Activated CD8-positive, alpha-beta T cell treated with anti-CD3 and anti-CD28 coated beads for 36 hours (primary cell): ENCODE results near the gene MUC4. TPM values are rescaled to one million over a fixed set of nuclear protein-coding genes. Genes with fewer than 3 reads are reported as not detected.

Source experiments
- ATAC-seq: fragments of 200-7000 bp; cut with Tn5 transposase; one replicate; pipeline ENCODE4 v1.10.0; 2021; ENCODE audit warnings: mild to moderate bottlenecking, moderate library complexity
- CTCF ChIA-PET: fragments of 350-600 bp; sonication (Branson Sonifier 250); formaldehyde crosslinking; loops from one replicate; lab custom pipeline; 2021; ENCODE audit warnings: antibody characterized with exemption; lab: Charles Lee
- POLR2A ChIA-PET: fragments of 350-600 bp; sonication (Branson Sonifier 250); formaldehyde crosslinking; loops from one replicate; lab custom pipeline; 2021; ENCODE audit warnings: antibody characterized with exemption; lab: Charles Lee
- DNase-seq: peaks from one replicate; pipeline ENCODE4 v3.0.0-alpha.2; 2020
- H3K27ac Mint-ChIP-seq: one replicate; pipeline ENCODE4 v1.8.0; 2021; ENCODE audit warnings: mild to moderate bottlenecking, mixed read lengths
- H3K27me3 Mint-ChIP-seq: one replicate; pipeline ENCODE4 v1.8.0; 2021; ENCODE audit warnings: mixed read lengths
- H3K36me3 Mint-ChIP-seq: one replicate; pipeline ENCODE4 v1.8.0; 2021; ENCODE audit warnings: low read depth, mixed read lengths
- H3K4me1 Mint-ChIP-seq: one replicate; pipeline ENCODE4 v1.8.0; 2021; ENCODE audit warnings: low read depth, mixed read lengths
- H3K4me3 Mint-ChIP-seq: one replicate; pipeline ENCODE4 v1.8.0; 2021; ENCODE audit warnings: mild to moderate bottlenecking, moderate library complexity, mixed read lengths
- H3K9me3 Mint-ChIP-seq: one replicate; pipeline ENCODE4 v1.8.0; 2021; ENCODE audit warnings: mixed read lengths
- CTCF ChIP-seq: fragments of 200-600 bp; IDR thresholded peaks from one replicate; pipeline ENCODE4 v1.8.0; 2022; ENCODE audit warnings: antibody characterized with exemption, mild to moderate bottlenecking
- intact Hi-C: fragments of 100-400 bp; cut with micrococcal nuclease; formaldehyde crosslinking; loops from one replicate; pipeline ENCODE4 v1.10.0; 2022
- total RNA-seq, 2 experiments: library from RNA; stranded (reverse); gene quantifications; one replicate each; pipeline ENCODE4 v1.2.3, GENCODE V29; 2021

Gene MUC4
- total RNA-seq, 2 experiments from 2014 or later = 0.20 to 0.31 TPM

GRCh38 chr3:195768831-195769303 lies 42.9 kb downstream of the MUC4 start:
- no peak for TF ChIP-seq CTCF
- POLR2A ChIA-PET = interaction anchor here (0.6 kb wide), 1 partner anchor 146 kb away, joined by 3 read pairs; no protein-coding TSS in a partner anchor
- CTCF ChIA-PET = interaction anchor here (1.5 kb wide), 1 partner anchor 81 kb away, joined by 3 read pairs; no protein-coding TSS in a partner anchor
- Mint-ChIP-seq H3K27ac (no peak overlapping the region), H3K36me3 (no peaks in the 10 kb centered on the region), H3K4me1 (no peaks in the 10 kb centered on the region), H3K9me3 (no peaks in the 10 kb centered on the region), H3K27me3 (peaks cover 8% of the 10 kb centered on the region), H3K4me3 (no peak overlapping the region)
- intact Hi-C loops = no loop called here
- ATAC-seq (no peak), DNase-seq (no peak)

GRCh38 chr3:195768414-195768813 lies 43.3 kb downstream of the MUC4 start:
- Mint-ChIP-seq H3K27me3 (peaks cover 12% of the 10 kb centered on the region), H3K4me3 (no peak overlapping the region), H3K9me3 (no peaks in the 10 kb centered on the region), H3K4me1 (no peaks in the 10 kb centered on the region), H3K36me3 (no peaks in the 10 kb centered on the region), H3K27ac (no peak overlapping the region)
- intact Hi-C loops = no loop called here
- no peak for TF ChIP-seq CTCF
- no peak for DNase-seq
- ChIA-PET CTCF (interaction anchor here (1.5 kb wide), 1 partner anchor 82 kb away, joined by 3 read pairs; no protein-coding TSS in a partner anchor), POLR2A (no interaction called here)
- no peak for ATAC-seq

- intact Hi-C loops = no loop called here
- Mint-ChIP-seq H3K9me3 (no peaks in the 10 kb centered on the region), H3K27me3 (peaks cover 15% of the 10 kb centered on the region), H3K36me3 (no peaks in the 10 kb centered on the region), H3K4me1 (no peaks in the 10 kb centered on the region), H3K4me3 (no peak overlapping the region), H3K27ac (no peak overlapping the region)
- no peak for DNase-seq
- no peak for ATAC-seq
- TF ChIP-seq CTCF = no peak
- ChIA-PET CTCF (no interaction called here), POLR2A (no interaction called here)
Observed at GRCh38 chr3:195767792-195768191, 43.9 kb downstream of the MUC4 start.

- TF ChIP-seq CTCF = no peak
- H3K36me3 Mint-ChIP-seq = no peaks in the 10 kb centered on the region
- ATAC-seq (no peak), DNase-seq (no peak)
- intact Hi-C loops = no loop called here
- no peak overlapping the region for H3K27ac Mint-ChIP-seq
- no peaks in the 10 kb centered on the region for H3K9me3 Mint-ChIP-seq
- no peaks in the 10 kb centered on the region for H3K4me1 Mint-ChIP-seq
- CTCF ChIA-PET = no interaction called here
- H3K27me3 Mint-ChIP-seq = peaks cover 16% of the 10 kb centered on the region
- H3K4me3 Mint-ChIP-seq = no peak overlapping the region
- POLR2A ChIA-PET = no interaction called here
Observed at GRCh38 chr3:195766671-195767070, 45.1 kb downstream of the MUC4 start.

GRCh38 chr3:195764961-195765706 lies 46.6 kb downstream of the MUC4 start:
- H3K27me3 Mint-ChIP-seq = peaks cover 29% of the 10 kb centered on the region
- no peak overlapping the region for H3K27ac Mint-ChIP-seq
- ChIA-PET POLR2A (no interaction called here), CTCF (interaction anchor here (1.7 kb wide), 1 partner anchor 85 kb away, joined by 3 read pairs; no protein-coding TSS in a partner anchor)
- intact Hi-C loops = no loop called here
- no peaks in the 10 kb centered on the region for H3K36me3 Mint-ChIP-seq
- H3K4me1 Mint-ChIP-seq = no peaks in the 10 kb centered on the region
- DNase-seq (no peak), ATAC-seq (no peak)
- H3K9me3 Mint-ChIP-seq = no peaks in the 10 kb centered on the region
- no peak overlapping the region for H3K4me3 Mint-ChIP-seq
- no peak for TF ChIP-seq CTCF
